B cell (primary cell): ENCODE data around the gene AUTS2. TPM values are rescaled to one million over a fixed set of nuclear protein-coding genes. Genes with fewer than 3 reads are reported as not detected.

Experiments used
- ATAC-seq: fragments of 200-7000 bp; cut with Tn5 transposase; one replicate; pipeline ENCODE4 v1.10.0; 2021; ENCODE audit warnings: low read depth, mild to moderate bottlenecking, moderate number of reproducible peaks, moderate library complexity
- CTCF ChIA-PET: fragments of 350-600 bp; sonication (Branson Sonifier 250); formaldehyde crosslinking; loops from one replicate; lab custom pipeline; 2021; ENCODE audit warnings: antibody characterized with exemption, inconsistent platforms; lab: Charles Lee
- POLR2A ChIA-PET: fragments of 350-600 bp; sonication (Branson Sonifier 250); formaldehyde crosslinking; loops from one replicate; lab custom pipeline; 2021; ENCODE audit warnings: antibody characterized with exemption; lab: Charles Lee
- DNase-seq: peaks from one replicate; pipeline ENCODE4 v3.0.0; 2013
- H2AFZ ChIP-seq: 2 replicates; pipeline ENCODE4 v1.6.1; 2012; ENCODE audit warnings: mild to moderate bottlenecking, low read depth, low read length; ENCODE audit not compliant: insufficient read depth, poor library complexity, severe bottlenecking
- H3K27ac ChIP-seq, 2 donors: 1 replicate in 1 of 2; 2 replicates in 1 of 2; pipeline ENCODE4 v1.5.1; 2012 to 2013; ENCODE audit warnings: low read length in 2 of 2, mild to moderate bottlenecking in 2 of 2, moderate library complexity in 1 of 2
- H3K27me3 ChIP-seq, 4 experiments: fragments of 200-600 bp in 1 of 4; sonication (generic) in 1 of 4; replicated peaks in 1 of 4; 1 replicate in 2 of 4; 2 replicates in 2 of 4; pipeline versions ENCODE4 v1.6.1 to v1.7.0; 2013 to 2016; ENCODE audit warnings: low read length in 3 of 4, mild to moderate bottlenecking in 2 of 4, mixed read lengths in 1 of 4, moderate library complexity in 1 of 4; ENCODE audit not compliant: insufficient read depth in 4 of 4, control insufficient read depth in 3 of 4; ENCODE audit errors: control extremely low read depth in 1 of 4
- H3K36me3 ChIP-seq, 2 experiments: replicated peaks in 1 of 2; 1 replicate in 1 of 2; 2 replicates in 1 of 2; pipeline versions ENCODE4 v1.6.1 to v1.7.1; 2013; ENCODE audit warnings: low read length in 1 of 2; ENCODE audit not compliant: insufficient read depth in 2 of 2, control insufficient read depth in 1 of 2; ENCODE audit errors: control extremely low read depth in 1 of 2, extremely low read depth in 1 of 2
- H3K4me1 ChIP-seq, 2 donors: fragments of 200-600 bp in 1 of 2; sonication (generic) in 1 of 2; 1 replicate in 1 of 2; 2 replicates in 1 of 2; pipeline versions ENCODE4 v1.5.1 to v1.6.1; 2013 to 2017; ENCODE audit warnings: low read length in 2 of 2; ENCODE audit not compliant: control insufficient read depth in 2 of 2, insufficient read depth in 2 of 2
- H3K4me2 ChIP-seq: replicated peaks from 2 replicates; pipeline ENCODE3; 2012; ENCODE audit warnings: mild to moderate bottlenecking, low read depth, low read length; ENCODE audit not compliant: poor library complexity, severe bottlenecking
- H3K4me3 ChIP-seq, 5 experiments: fragments of 200-600 bp in 1 of 5; sonication (generic) in 1 of 5; 1 replicate in 3 of 5; 2 replicates in 2 of 5; pipeline versions ENCODE4 v1.5.1 to v1.7.0; 2011 to 2016; ENCODE audit warnings: low read length in 4 of 5, mild to moderate bottlenecking in 4 of 5, low read depth in 2 of 5, control low read depth in 1 of 5, moderate library complexity in 1 of 5; ENCODE audit not compliant: insufficient read depth in 1 of 5; ENCODE audit errors: control extremely low read depth in 1 of 5, extremely low read depth in 1 of 5
- H3K79me2 ChIP-seq: fragments of 200-600 bp; sonication (generic); one replicate; pipeline ENCODE4 v1.6.0; 2016; ENCODE audit warnings: low read length; ENCODE audit not compliant: control insufficient read depth, insufficient read depth
- H3K9ac ChIP-seq: fragments of 200-600 bp; sonication (generic); 2 replicates; pipeline ENCODE4 v1.6.1; 2017; ENCODE audit warnings: mild to moderate bottlenecking, low read length, moderate library complexity
- H3K9me3 ChIP-seq, 3 donors: one replicate each; pipeline versions ENCODE4 v1.6.1 to v1.7.1; 2013; ENCODE audit warnings: low read length in 2 of 3; ENCODE audit not compliant: control insufficient read depth in 2 of 3, insufficient read depth in 1 of 3; ENCODE audit errors: control extremely low read depth in 1 of 3
- H4K20me1 ChIP-seq: 2 replicates; pipeline ENCODE4 v1.6.0; 2012; ENCODE audit warnings: mild to moderate bottlenecking, low read length; ENCODE audit not compliant: insufficient read depth, control insufficient read depth, poor library complexity, severe bottlenecking
- H3K27ac Mint-ChIP-seq: one replicate; pipeline ENCODE4 v1.8.0; 2021; ENCODE audit warnings: mixed read lengths
- H3K27me3 Mint-ChIP-seq: one replicate; pipeline ENCODE4 v1.8.0; 2021; ENCODE audit warnings: mixed read lengths
- H3K4me1 Mint-ChIP-seq: one replicate; pipeline ENCODE4 v1.8.0; 2021; ENCODE audit warnings: mixed read lengths
- H3K4me3 Mint-ChIP-seq: one replicate; pipeline ENCODE4 v1.8.0; 2021; ENCODE audit warnings: mixed read lengths
- H3K9me3 Mint-ChIP-seq: one replicate; pipeline ENCODE4 v1.8.0; 2022; ENCODE audit warnings: mixed read lengths; ENCODE audit not compliant: insufficient read depth
- EZH2 ChIP-seq: IDR thresholded peaks from 2 replicates; pipeline ENCODE4 v1.6.1; 2012; ENCODE audit warnings: borderline replicate concordance, low read depth, mild to moderate bottlenecking, moderate library complexity, low read length; ENCODE audit not compliant: insufficient read depth, poor library complexity, severe bottlenecking
- WGBS: methylation state at CpG from one replicate; pipeline ENCODE4 v1.1.5; 2013; ENCODE audit warnings: missing lambda C conversion rate; ENCODE audit not compliant: insufficient coverage; 5-methylcytosine and 5-hydroxymethylcytosine counted together
- intact Hi-C: fragments of 100-400 bp; cut with micrococcal nuclease; formaldehyde crosslinking; loops from one replicate; pipeline ENCODE4 v1.10.0; 2022
- polyA plus RNA-seq: library from polyadenylated mRNA; depleted of rRNA; stranded (reverse); fragments of >200 nt; gene quantifications from 2 replicates; pipeline ENCODE4 v1.2.3, GENCODE V29; 2012
- total RNA-seq, 2 donors: library from RNA; stranded (reverse); fragments of 120-200 nt in 1 of 2; gene quantifications; 1 replicate in 1 of 2; 2 replicates in 1 of 2; pipeline versions ENCODE4 v1.2.3 to v1.2.4, GENCODE V29; 2013 to 2022
- TF ChIP-seq, protein P1 (sequence below): fragments of 200-600 bp; IDR thresholded peaks from one replicate; pipeline ENCODE4 v1.8.0; 2022; ENCODE audit warnings: antibody characterized with exemption, mild to moderate bottlenecking

Gene AUTS2
- total and polyA plus RNA-seq, 2 donors (not counting 1 experiment from before 2014, with no cell fraction given) = 22.3 to 35.0 TPM

DNA sequence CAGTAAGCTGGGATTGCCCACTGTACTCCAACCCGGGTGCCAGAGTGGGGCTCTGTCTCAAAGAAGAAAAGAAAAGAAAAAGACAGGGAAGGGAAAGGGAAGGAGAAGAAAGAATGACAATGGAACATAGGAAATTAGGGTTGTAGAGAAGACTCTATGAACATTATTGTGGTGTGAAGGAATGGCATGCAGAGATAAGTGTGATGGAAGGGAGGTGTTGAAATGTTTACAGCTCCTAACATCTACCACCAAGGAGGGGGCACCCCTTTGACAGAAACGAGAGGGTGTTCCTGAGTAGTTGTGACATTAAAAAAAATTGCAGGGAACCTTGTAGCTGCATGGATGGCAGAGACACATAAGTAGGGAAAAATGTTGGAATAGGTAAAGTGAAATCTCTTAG, 27.5 kb downstream of the AUTS2 start:
- DNase-seq (no peak), ATAC-seq (no peak)
- H3K4me1 Mint-ChIP-seq = peaks cover 3% of the 10 kb centered on the region
- no peaks in the 10 kb centered on the region for H3K9me3 Mint-ChIP-seq
- CTCF ChIA-PET = no interaction called here
- Histone ChIP-seq H3K9me3 (no peaks in the 10 kb centered on the region), H3K79me2 (peaks cover 11% of the 10 kb centered on the region), H3K9ac (no peak overlapping the region), H3K27ac (no peak overlapping the region), H2AFZ (no peak overlapping the region), H3K27me3 (no peaks in the 10 kb centered on the region), H4K20me1 (no peaks in the 10 kb centered on the region), H3K4me1 (no peaks in the 10 kb centered on the region), H3K4me3 (no peak overlapping the region), H3K4me2 (no peak overlapping the region), H3K36me3 (no peaks in the 10 kb centered on the region)
- no peak overlapping the region for H3K27ac Mint-ChIP-seq
- no peaks in the 10 kb centered on the region for H3K27me3 Mint-ChIP-seq
- WGBS = 75% methylated on average over 1 of the region's 2 CpGs
- intact Hi-C loops = no loop called here
- TF ChIP-seq EZH2 = no peak
- H3K4me3 Mint-ChIP-seq = no peak overlapping the region
- POLR2A ChIA-PET = no interaction called here

DNA sequence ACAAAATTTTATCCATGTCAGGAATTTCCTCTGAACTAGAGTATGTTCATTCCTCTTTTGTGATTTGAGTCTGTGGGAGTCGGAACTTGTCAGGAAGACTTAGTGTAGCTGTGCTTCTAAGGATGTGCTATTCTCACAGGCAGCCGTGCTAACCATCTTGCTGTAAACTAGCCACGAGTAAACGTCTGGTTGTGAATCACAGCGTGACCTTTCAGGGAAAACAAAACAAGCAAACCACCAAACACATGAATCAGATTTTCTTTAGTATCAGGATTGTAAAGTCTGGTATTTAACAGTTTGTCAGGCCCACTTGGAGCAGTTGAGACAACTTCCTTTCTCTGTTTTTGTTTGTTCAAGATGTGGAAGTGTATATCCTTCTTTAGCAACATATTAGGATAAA, 32.0 kb downstream of the AUTS2 start:
- no peak for TF ChIP-seq EZH2
- TF ChIP-seq, protein P1, sequence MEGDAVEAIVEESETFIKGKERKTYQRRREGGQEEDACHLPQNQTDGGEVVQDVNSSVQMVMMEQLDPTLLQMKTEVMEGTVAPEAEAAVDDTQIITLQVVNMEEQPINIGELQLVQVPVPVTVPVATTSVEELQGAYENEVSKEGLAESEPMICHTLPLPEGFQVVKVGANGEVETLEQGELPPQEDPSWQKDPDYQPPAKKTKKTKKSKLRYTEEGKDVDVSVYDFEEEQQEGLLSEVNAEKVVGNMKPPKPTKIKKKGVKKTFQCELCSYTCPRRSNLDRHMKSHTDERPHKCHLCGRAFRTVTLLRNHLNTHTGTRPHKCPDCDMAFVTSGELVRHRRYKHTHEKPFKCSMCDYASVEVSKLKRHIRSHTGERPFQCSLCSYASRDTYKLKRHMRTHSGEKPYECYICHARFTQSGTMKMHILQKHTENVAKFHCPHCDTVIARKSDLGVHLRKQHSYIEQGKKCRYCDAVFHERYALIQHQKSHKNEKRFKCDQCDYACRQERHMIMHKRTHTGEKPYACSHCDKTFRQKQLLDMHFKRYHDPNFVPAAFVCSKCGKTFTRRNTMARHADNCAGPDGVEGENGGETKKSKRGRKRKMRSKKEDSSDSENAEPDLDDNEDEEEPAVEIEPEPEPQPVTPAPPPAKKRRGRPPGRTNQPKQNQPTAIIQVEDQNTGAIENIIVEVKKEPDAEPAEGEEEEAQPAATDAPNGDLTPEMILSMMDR = no peak
- Mint-ChIP-seq H3K4me1 (peaks cover 3% of the 10 kb centered on the region), H3K9me3 (no peaks in the 10 kb centered on the region), H3K27me3 (no peaks in the 10 kb centered on the region), H3K27ac (no peak overlapping the region), H3K4me3 (no peak overlapping the region)
- no peak overlapping the region for H3K27ac ChIP-seq
- 100% methylated on average over 1 of the region's 5 CpGs for WGBS
- ChIA-PET CTCF (no interaction called here), POLR2A (no interaction called here)
- intact Hi-C loops = no loop called here
- H3K9ac ChIP-seq = no peak overlapping the region
- DNase-seq (no peak), ATAC-seq (no peak)
- H3K79me2 ChIP-seq = peaks cover 6% of the 10 kb centered on the region
- H3K27me3 ChIP-seq = no peaks in the 10 kb centered on the region
- H3K36me3 ChIP-seq = no peaks in the 10 kb centered on the region
- no peaks in the 10 kb centered on the region for H4K20me1 ChIP-seq
- no peak overlapping the region for H3K4me2 ChIP-seq
- no peaks in the 10 kb centered on the region for H3K9me3 ChIP-seq
- no peaks in the 10 kb centered on the region for H3K4me1 ChIP-seq
- no peak overlapping the region for H2AFZ ChIP-seq
- no peak overlapping the region for H3K4me3 ChIP-seq
